OCI-LY3 (cell line): ENCODE results near the gene SYT11.
A peak's percentile ranks its signal among the peaks of the same experiment; 100 is the strongest.

Experiments used
- H2AFZ ChIP-seq: fragments of 200-600, 300-600 bp; shearing (Covaris generic); 2 replicates; pipeline ENCODE4 v1.6.0; 2014; ENCODE audit warnings: antibody characterized with exemption, low read depth, low read length
- H3K27ac ChIP-seq: fragments of 200-600, 300-600 bp; sonication (generic); 2 replicates; pipeline ENCODE4 v1.5.1; 2014; ENCODE audit warnings: mild to moderate bottlenecking, low read length, moderate library complexity, mixed read lengths
- H3K27me3 ChIP-seq: fragments of 200-600, 300-600 bp; sonication (generic); 2 replicates; pipeline ENCODE4 v1.6.1; 2014; ENCODE audit warnings: low read depth, low read length, mixed read lengths
- H3K36me3 ChIP-seq: fragments of 200-600, 300-600 bp; sonication (generic); replicated peaks from 2 replicates; pipeline ENCODE3; 2014; ENCODE audit warnings: low read depth, low read length, mixed read lengths
- H3K4me1 ChIP-seq: fragments of 300-600, 200-600 bp; sonication (generic); 2 replicates; pipeline ENCODE4 v1.6.1; 2014; ENCODE audit warnings: low read length, mixed read lengths
- H3K4me2 ChIP-seq: fragments of 200-600, 300-600 bp; sonication (generic); 2 replicates; pipeline ENCODE4 v1.6.1; 2014; ENCODE audit warnings: low read length, mixed read lengths
- H3K4me3 ChIP-seq: fragments of 300-600, 200-600 bp; sonication (generic); 2 replicates; pipeline ENCODE4 v1.5.1; 2014; ENCODE audit warnings: antibody characterized with exemption, mild to moderate bottlenecking, low read length, moderate library complexity
- H3K79me2 ChIP-seq: fragments of 300-600, 200-600 bp; shearing (Covaris generic); 2 replicates; pipeline ENCODE4 v1.6.1; 2014; ENCODE audit warnings: mild to moderate bottlenecking, low read length, mixed read lengths
- H3K9ac ChIP-seq: fragments of 300-600, 200-600 bp; shearing (Covaris generic); 2 replicates; pipeline ENCODE4 v1.6.0; 2014; ENCODE audit warnings: mild to moderate bottlenecking, low read length, moderate library complexity
- H3K9me3 ChIP-seq: fragments of 200-600, 300-600 bp; shearing (Covaris generic); 2 replicates; pipeline ENCODE4 v1.6.1; 2014; ENCODE audit warnings: low read length, mixed read lengths; ENCODE audit not compliant: insufficient read depth
- H4K20me1 ChIP-seq: fragments of 200-600, 300-600 bp; sonication (generic); 2 replicates; pipeline ENCODE4 v1.6.1; 2016; ENCODE audit warnings: low read length, mixed read lengths; ENCODE audit not compliant: insufficient read depth
- EZH2phosphoT487 ChIP-seq: fragments of 200-600 bp; shearing (Covaris generic); IDR thresholded peaks from 2 replicates; pipeline ENCODE4 v1.6.1; 2018; ENCODE audit warnings: antibody characterized with exemption, mixed run types, low read depth
- TF ChIP-seq, protein P1 (sequence below): fragments of 200-600, 300-600 bp; sonication (generic); IDR thresholded peaks from 2 replicates; pipeline ENCODE4 v1.5.1; 2014; ENCODE audit warnings: antibody characterized with exemption, low read length, low read depth

The SYT11 gene

GRCh38 chr1:155827450-155827849 is 31.9 kb upstream of the SYT11 start:
- H2AFZ ChIP-seq: no peak overlapping the region
- no peak overlapping the region for H3K27ac ChIP-seq
- peaks cover 3% of the 10 kb centered on the region; the same call in 1 of the 2 replicates for H3K79me2 ChIP-seq
- H3K4me1 ChIP-seq: 0 out of 2 replicates have a peak, but pooled peaks cover under 1% of the 10 kb centered on the region
- H4K20me1 ChIP-seq: no peaks in the 10 kb centered on the region
- no peak overlapping the region for H3K9ac ChIP-seq
- H3K9me3 ChIP-seq: no peaks in the 10 kb centered on the region
- no peaks in the 10 kb centered on the region for H3K27me3 ChIP-seq
- no peak overlapping the region for H3K4me3 ChIP-seq
- H3K36me3 ChIP-seq: peaks cover 14% of the 10 kb centered on the region
- H3K4me2 ChIP-seq: no peak overlapping the region
- TF ChIP-seq, protein P1, sequence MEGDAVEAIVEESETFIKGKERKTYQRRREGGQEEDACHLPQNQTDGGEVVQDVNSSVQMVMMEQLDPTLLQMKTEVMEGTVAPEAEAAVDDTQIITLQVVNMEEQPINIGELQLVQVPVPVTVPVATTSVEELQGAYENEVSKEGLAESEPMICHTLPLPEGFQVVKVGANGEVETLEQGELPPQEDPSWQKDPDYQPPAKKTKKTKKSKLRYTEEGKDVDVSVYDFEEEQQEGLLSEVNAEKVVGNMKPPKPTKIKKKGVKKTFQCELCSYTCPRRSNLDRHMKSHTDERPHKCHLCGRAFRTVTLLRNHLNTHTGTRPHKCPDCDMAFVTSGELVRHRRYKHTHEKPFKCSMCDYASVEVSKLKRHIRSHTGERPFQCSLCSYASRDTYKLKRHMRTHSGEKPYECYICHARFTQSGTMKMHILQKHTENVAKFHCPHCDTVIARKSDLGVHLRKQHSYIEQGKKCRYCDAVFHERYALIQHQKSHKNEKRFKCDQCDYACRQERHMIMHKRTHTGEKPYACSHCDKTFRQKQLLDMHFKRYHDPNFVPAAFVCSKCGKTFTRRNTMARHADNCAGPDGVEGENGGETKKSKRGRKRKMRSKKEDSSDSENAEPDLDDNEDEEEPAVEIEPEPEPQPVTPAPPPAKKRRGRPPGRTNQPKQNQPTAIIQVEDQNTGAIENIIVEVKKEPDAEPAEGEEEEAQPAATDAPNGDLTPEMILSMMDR: no peak
- TF ChIP-seq EZH2phosphoT487: no peak

DNA sequence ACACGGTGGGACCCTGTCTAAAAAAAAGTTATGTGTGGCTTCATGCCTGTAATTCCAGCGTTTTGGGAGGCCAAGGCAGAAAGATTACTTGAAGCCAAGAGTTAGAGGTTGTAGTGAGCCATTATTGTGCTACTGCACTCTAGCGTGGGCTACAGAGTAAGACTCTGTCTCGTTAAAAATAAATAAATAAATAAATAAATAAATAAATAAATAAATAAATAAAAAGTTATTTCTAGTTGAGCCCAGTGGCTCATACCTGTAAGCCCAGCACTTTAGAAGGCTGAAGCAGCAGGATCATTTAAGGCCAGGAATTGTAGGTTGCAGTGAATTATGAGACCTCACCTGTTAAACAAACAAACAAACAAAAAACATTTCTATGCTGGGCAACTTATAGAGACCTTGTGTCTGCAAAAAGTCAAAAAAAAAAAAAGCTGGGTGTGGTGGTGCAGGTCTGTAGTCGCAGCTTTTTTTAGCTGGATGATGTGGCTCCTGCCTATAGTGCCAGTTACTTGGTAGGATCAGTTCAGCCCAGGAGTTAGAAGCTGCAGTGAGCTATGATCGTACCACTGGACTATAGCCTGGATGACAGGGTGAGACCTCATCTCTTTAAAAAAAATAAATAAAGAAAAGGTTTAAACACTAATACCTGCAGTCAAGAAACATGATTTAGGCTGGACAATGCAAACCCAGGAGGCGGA is 27.9 kb upstream of the SYT11 start:
- TF ChIP-seq EZH2phosphoT487: no peak
- TF ChIP-seq, protein P1: no peak
- H3K79me2 ChIP-seq: peaks cover 10% of the 10 kb centered on the region
- peaks cover 26% of the 10 kb centered on the region for H3K36me3 ChIP-seq
- H3K9ac ChIP-seq: no peak overlapping the region
- H4K20me1 ChIP-seq: no peaks in the 10 kb centered on the region
- no peak overlapping the region for H3K4me2 ChIP-seq
- no peak overlapping the region for H3K27ac ChIP-seq
- no peak overlapping the region for H2AFZ ChIP-seq
- H3K27me3 ChIP-seq: no peaks in the 10 kb centered on the region
- no peak overlapping the region for H3K4me3 ChIP-seq
- H3K4me1 ChIP-seq: peaks cover 22% of the 10 kb centered on the region
- H3K9me3 ChIP-seq: no peaks in the 10 kb centered on the region

GRCh38 chr1:155833665-155834295 is 25.6 kb upstream of the SYT11 start:
- peaks cover 30% of the 10 kb centered on the region for H3K36me3 ChIP-seq

More at GRCh38 chr1:155833665-155834295, 25.6 kb upstream of the SYT11 start:
- Histone ChIP-seq H3K9me3 (no peaks in the 10 kb centered on the region), H3K27ac (peak overlapping the region; percentile 68), H3K4me2 (peak overlapping the region; percentile 42), H3K9ac (peak overlapping the region; percentile 30; the same call in 1 of the 2 replicates), H3K79me2 (peaks cover 16% of the 10 kb centered on the region), H2AFZ (no peak overlapping the region), H3K4me1 (peaks cover 22% of the 10 kb centered on the region), H3K4me3 (peak overlapping the region; percentile 32; the same call in 1 of the 2 replicates), H4K20me1 (no peaks in the 10 kb centered on the region), H3K27me3 (no peaks in the 10 kb centered on the region)
- TF ChIP-seq EZH2phosphoT487: no peak
- TF ChIP-seq, protein P1: no peak
